GM18870 (cell line): Measurements from ENCODE around the gene C11orf68.
"Not testable (repeated sequence)": the region's sequence is repeated elsewhere in the genome, so short reads cannot be mapped to it uniquely, and the experiment has no call there.

Experiments used
- ATAC-seq: cut with Tn5 transposase; IDR thresholded peaks from one replicate; pipeline ENCODE4 v1.9.1; 2021; ENCODE audit warnings: moderate library complexity; ENCODE audit not compliant: unreplicated experiment

Gene C11orf68

DNA sequence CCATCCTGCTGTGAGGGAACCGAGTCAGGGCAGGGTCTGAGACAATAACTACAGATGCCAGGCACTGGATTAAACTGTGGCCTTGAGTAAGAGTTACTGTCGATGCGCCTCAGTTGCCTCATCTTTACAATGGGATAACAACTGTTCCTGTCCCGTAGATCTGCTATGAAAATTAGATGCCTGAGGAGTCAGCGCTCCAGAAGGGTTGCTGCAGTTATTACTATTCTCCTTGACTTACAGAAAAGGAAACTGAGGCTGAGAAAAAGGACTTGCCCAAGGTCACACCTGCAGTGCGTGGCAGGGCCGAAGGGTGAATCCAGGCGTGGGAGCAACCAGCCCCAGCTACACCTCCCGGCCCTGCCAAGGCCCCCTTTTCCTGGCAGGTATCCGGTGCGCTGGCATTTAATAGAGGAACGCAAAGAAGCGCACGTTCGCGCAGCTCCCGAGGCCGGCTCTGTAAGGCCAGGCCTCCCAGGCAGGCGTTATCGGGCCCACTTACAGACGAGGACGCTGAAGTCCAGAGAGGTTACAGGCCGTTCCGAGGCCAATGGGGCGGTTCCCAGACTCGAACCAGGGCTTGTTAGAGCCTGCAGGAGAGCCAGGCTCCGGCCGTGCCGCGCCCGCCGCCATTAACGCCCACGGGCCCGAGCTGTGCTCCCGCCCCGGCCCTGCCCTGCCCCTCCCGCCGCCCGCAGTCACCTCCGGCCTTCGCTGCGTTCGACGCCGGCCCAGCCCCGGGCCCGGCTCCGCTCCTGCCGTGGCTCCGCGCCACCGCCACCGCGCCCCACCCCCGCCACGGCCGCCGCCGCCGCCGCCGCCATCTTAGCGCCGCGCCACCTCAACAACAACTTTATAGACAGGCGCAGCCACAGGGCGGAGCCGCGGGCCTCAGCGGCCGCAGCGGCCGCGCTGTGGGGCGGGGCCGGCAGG is at the start of gene C11orf68:
C11orf68 (minus strand) TSS at position 852 of the 930 bp plus-strand sequence; CDS start at position 821, 31 bp downstream.
- ATAC-seq, result peak; percentile 21

DNA sequence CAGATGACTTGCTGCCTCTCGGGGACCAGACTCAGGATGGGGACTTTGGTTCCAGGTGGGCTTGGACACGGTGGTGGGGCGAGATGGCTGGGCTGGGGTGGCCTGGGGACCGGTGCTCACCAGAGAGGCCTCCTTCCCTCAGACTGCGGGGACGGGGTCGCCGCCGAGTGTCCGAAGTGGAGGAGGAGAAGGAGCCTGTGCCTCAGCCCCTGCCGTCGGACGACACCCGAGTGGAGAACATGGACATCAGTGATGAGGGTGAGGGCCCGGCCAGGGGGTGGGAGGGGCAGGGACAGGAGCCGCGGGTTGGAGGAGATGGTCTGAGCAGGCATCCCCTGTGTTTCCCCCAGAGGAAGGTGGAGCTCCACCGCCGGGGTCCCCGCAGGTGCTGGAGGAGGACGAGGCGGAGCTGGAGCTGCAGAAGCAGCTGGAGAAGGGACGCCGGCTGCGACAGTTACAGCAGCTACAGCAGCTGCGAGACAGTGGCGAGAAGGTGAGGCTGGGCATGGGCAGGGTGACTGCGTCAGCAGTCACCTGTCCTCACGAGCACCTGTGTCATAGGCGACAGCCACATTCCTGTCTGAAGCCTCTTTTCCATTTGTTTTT is 48.6 kb upstream of the C11orf68 start:
- ATAC-seq, result no peak

DNA sequence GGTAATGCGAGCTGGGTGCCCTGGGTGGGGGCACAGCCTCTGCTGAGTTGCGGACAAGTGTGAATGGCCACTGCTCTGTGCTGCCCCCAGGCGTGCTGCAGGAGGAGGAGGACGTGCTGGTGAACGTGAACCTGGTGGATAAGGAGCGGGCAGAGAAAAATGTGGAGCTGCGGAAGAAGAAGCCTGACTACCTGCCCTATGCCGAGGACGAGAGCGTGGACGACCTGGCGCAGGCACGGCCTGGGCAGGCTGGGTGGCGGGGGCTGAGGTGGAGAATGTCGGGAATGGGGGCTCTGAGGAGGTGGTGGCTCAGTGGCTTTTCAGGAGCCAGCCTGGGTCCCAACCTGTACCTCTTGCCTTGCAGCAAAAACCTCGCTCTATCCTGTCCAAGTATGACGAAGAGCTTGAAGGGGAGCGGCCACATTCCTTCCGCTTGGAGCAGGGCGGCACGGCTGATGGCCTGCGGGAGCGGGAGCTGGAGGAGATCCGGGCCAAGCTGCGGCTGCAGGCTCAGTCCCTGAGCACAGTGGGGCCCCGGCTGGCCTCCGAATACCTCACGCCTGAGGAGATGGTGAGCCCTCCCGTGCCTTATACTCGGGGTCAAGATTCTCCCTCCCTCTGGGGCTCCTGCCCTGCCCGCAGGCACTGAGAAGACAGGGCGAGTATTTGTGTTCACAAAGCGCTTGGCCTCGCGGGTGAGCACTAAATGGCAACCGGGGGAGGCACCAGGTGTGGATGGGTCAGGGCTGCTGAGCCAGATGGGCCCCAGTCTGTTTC is 47.3 kb upstream of the C11orf68 start:
- no peak for ATAC-seq

DNA sequence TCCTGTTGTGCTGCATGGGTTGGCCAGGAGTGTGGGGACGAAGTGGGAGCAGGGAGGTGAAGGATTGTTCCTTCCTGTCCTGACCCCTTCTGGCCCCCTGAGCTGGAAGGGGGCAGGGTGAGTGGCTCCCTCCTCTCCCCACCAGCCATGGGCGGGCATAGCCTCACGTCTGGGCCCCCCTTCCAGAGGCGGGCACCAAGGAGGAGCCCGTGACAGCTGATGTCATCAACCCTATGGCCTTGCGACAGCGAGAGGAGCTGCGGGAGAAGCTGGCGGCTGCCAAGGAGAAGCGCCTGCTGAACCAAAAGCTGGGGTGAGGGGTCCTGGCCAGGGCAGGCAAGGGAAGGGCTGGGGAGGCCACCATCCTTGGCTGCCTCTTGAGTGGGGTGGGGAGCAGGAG is 46.0 kb upstream of the C11orf68 start:
- ATAC-seq, result no peak

DNA sequence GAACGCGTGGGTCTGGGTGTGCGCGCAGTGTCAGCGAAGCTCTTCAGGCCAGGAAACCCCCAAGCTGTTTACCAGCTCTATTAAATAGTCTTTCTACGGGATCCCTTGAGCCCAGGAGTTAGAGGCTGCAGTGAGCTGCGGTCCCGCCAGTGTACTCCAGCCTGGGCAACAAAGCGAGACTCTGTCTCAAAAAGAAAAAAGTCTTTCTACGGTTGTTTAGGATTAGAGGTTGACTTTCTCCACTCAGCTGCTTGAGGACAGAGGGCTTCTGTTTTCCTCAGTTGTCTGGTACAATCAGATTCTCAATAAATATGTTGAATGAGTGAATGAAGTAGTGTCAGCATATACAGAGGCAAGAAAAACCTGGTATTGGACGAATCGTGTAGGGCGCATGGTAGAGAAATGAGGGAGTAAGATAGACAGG is 43.3 kb upstream of the C11orf68 start:
- no peak for ATAC-seq

DNA sequence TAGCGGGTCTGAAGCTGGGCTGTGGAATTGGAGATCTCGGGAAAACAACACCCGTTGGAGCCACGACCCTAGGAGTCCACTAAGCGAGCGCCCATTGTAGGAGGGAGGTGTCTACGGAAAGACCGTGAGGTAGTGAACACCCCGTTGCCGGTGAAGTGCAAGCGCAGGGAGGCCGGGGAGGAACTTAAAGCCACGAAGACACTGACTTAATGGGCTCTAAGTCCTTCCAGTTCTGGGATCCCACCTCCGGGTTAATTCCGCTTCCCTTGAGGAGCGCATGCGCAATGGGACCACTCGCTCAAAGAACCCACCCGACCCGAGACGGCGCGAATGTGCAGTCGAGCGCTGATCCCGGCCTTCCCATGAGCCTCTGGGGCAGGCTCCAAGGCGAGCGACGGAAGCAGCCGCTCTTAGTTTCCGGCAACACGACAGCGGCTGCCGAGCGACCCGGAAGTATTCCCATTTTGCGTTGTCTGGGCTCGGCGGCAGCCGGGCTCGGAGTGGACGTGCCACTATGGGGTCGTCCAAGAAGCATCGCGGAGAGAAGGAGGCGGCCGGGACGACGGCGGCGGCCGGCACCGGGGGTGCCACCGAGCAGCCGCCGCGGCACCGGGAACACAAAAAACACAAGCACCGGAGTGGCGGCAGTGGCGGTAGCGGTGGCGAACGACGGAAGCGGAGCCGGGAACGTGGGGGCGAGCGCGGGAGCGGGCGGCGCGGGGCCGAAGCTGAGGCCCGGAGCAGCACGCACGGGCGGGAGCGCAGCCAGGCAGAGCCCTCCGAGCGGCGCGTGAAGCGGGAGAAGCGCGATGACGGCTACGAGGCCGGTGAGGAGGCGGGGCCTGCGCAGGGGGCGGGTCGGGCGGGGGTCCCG is 42.6 kb upstream of the C11orf68 start, which contains the start of gene SART1:
SART1 (plus strand) TSS at position 468 of the 874 bp plus-strand sequence; CDS start at position 515, 47 bp downstream.
- ATAC-seq, result peak; percentile 65

DNA sequence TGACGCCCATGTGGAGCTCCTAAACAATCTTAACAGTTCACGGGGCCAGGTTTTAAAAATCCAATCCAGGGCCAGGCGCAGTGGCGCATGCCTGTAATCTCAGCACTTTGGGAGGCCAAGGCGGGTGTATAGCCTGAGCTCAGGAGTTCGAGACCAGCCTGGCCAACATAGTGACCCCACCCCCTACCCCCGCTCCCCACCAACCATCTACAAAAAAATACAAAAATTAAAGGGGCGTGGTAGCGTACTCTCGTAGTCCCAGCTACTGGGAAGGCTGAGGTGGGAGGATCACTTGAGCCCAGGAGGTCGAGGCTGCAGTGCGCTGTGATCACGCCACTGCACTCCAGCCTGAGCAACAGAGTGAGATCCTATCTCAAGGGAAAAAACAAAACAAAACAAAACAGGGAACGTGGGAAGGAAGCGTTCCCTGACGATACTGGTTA is 42.0 kb upstream of the C11orf68 start:
- no peak for ATAC-seq

DNA sequence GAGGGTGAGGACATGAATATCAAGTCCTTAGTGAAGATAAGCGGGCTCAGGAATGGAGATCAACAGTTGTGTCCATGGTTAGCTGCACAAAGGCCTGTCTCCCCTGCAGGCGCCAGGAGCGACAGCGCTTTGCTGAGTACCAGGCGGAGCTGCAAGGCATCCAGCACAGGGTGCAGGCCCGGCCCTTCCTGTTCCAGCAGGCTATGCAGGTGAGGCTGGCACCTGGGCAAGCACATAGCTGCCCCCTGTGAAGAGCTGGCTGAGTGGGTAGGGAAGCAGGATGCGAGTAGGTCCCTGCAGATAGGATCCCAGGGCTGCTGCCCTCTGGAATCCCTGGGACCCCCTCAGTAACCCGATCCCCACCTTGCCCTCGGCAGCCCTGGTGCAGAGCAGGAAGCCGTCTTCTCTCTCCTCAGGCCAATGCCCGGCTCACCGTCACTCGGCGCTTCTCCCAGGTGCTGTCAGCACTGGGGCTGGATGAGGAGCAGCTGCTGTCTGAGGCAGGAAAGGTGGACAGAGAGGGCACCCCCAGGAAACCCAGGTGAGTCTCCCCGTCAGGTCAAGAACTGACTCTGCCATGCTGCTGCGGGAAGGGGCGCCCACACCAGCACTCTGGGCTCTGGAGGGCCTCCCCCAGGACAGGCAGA is 40.0 kb upstream of the C11orf68 start:
- ATAC-seq, result no peak

DNA sequence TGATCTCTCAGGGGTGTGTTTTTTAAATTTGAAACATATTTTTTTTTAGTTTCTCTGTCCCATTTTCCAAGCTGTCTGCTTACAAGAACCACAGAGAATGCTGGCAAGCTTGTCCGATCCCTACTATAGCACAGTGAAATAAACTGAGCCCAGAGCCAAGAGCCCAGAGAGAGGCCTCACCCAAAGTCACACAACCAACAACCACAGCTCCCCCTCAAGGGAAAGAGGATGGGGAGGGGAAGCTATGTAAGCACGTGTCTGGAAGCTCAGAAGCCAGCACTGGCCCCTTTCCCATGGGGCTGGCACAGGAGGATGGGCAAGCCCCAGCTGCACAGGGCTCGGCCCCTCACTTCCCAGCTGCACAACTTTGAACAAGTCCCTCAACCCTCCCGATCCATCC is 39.4 kb upstream of the C11orf68 start:
- ATAC-seq, result no peak

DNA sequence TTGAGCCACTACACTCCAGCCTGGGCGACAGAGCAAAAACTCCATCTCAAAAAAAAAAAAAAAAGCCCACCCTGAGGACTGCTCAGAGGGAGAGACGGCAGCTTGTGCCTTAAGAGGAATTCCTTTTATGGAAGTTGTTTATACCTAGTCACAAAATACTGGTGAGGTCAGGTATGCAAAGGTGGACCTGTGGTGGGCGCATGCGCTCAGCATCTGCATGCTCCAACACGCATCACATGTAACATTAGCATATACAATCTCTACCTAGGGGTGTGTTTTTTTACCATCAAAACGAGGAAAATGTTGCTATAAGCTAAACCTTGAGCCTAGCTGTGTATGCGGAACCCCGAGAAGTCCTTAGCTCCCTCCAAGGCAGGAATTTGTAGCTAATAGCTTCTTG is 35.9 kb upstream of the C11orf68 start:
- no peak for ATAC-seq

DNA sequence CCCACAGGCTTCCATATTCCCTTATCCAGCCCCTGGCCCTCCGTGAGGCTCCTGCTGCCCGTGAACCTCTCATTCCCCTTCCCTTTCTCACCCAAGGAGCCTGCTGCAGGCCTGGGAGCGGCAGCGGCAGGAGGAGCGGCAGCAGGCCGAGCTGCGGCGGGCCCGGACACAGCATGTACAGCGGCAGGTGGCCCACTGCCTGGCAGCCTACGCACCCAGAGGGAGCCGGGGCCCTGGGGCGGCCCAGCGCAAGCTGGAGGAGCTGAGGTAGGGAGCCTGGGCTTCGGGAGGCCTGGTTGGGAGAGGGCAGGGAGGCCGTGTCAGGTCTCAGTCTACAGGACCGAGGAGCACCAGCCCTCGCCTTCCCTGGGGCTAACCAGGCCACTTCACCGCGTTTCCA is 34.6 kb upstream of the C11orf68 start:
- ATAC-seq, result no peak

DNA sequence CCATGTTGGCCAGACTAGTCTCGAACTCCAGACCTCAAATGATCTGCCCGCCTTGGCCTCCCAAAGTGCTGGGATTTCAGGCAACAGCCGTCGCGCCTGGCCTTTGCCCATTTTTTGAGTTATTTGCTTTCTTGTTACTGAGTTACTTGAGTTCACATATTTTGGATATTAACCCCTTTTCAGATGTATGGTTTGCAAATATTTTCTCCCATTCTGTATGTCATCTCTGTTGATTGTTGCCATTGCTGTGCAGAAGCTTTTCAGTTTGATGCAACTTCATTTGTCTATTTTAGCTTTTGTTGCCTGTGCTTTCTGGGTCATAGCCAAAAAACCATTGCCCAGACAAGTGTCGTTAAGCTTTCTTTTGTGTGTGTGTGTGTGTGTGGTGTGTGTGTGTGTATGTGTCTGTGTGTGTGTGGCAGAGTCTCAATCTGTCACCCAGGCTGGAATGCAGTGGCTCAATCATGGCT is 33.2 kb upstream of the C11orf68 start:
- no peak for ATAC-seq

DNA sequence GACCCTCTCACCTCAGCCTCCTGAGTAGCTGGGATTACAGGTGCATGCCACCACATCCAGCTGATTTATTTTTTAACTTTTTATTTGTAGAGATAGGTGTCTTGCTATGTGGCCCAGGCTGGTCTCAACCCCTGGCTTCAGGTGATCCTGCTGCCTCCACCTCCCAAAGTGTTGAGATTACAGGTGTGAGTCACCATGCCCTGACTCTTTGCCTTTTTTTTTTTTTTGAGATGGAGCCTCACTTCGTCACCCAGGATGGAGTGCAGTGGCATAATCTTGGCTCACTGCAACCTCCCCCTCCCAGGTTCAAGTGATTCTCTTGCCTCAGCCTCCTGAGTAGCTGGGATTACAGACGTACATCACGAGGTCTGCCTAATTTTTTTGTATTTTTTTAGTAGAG is 32.8 kb upstream of the C11orf68 start:
- not testable (repeated sequence) for ATAC-seq

DNA sequence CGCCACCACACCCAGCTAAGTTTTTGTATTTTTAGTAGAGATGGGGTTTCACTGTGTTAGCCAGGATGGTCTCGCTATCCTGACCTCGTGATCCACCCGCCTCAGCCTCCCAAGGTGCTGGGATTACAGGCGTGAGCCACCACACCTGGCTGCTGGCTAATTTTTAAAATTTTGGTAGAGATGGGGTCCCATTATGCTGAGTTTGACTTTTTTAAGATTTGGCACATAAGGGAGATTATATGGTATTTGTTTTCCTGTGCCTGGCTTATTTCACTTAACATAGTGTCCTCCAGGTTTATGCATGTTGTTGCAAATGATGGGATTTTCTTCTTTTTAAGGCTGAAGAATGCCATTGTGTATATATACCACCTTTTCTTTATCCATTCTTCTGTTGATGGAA is 31.8 kb upstream of the C11orf68 start:
- not testable (repeated sequence) for ATAC-seq

DNA sequence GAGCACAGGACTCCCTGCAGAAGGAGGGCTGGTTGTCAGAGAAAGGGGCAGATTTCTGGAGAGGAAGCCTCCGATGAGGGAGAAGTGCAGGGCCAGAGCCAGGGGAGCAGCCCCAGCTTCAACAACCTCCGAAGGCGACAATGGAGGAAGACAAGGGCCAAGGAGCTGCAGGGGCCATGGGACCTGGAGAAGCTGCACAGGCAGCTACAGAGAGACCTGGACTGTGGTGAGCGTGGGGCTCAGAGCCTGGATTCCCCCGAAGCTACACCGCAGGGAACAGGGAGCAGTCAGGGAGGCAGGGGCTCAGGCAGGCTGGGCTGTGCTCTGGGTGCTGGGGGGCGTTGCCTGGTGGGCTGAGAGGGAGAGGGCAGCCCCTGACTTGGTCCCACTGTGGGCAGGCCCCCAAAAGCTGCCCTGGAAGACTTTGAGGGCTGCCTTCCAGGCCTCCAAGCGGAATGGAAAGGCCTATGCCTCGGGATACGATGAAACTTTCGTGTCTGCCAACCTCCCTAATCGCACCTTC is 28.8 kb upstream of the C11orf68 start:
- no peak for ATAC-seq

DNA sequence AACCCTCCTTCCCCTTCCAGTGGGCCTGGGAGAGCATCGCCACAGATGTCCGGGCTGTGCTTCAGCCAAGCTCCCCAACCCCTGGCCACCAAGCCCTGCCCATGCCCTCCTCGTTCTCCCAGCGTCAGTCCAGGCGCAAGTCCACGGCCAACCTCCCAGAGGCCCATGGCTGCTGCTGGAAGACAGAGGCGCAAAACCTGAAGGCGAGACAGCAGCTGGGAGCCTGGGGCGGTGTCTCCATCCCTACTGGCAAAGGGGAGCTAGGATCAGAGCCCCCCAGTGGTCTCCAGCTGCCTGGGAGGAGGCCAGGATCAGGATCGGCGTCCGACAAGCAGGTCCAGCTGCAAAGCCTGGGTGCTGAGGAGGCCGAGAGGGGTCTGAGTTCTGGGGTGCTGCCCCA is 28.3 kb upstream of the C11orf68 start:
- no peak for ATAC-seq

DNA sequence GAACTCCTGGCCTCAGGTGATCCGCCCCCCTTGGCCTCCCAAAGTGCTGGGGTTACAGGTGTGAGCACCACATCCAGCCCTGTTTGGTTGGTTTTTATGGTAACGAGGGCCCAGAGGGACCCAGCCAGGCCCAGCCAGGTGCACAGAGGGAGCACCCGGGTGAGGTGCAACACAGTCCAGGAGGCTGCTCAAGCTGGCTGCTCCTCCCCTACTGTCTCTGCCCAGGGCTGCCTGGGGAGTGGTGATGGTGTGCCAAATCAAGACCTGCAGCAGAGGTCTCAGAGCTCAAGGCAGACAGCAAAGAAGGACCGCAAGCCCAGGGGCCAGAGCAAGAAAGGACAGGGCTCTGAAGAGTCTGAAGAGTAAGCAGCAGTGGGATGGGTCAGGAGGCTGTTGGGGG is 27.8 kb upstream of the C11orf68 start:
- no peak for ATAC-seq

DNA sequence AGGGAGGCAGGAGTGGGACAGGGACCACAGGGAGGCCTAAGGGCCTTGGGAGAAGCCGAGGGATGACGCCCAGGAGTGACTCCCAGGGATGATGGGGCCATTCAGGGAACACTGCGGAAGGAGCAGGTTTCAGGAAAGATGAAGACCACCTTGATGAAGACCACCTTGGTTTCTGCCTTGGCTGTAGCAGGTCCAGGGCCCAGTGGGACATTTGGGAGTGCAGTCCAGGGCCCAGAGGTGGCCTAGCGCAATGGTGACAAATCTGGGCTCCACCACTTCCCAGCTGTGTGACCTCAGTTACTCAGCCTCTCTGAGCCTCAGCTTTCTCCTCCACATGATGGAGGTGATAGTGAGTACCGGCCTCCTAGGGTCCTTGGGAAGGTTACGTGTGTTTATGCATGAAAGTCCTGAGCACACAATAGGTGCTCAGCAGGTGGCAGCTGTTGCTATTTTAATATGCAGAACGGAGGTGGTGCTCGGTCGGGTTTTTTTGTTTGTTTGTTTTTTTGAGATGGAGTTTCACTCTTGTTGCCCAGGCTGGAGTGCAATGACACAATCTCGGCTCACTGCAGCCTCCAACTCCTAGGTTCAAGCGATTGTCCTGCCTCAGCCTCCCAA is 27.2 kb upstream of the C11orf68 start:
- no peak for ATAC-seq

DNA sequence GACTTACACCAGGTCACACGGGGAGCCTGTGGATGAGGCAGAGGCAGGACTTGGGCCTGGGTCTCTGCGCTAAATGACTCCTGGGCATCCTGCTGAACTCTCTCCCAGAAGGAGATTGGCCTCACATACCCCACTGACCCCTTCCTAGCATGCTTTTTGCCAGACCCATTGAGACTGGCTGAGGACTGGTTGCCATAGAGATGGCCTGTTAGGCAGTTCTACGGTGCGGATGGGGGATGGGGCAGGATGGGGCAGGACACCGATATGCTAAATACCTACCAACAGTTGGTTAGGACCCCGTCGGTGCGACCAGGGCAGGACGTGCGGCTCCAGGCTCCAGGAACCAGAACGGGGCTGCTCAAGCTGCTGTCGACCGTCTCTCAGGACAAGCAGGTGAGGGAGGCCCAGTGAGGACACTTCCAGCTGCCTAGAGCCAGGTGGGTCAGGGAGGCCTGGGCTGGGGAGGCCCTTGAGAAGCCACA is 26.6 kb upstream of the C11orf68 start, which contains the start of gene TSGA10IP:
TSGA10IP (plus strand) TSS at position 51 of the 482 bp plus-strand sequence; CDS start at position 247, 196 bp downstream.
- ATAC-seq, result no peak
